Esophagus squamous epithelium (tissue), 5 donors: ENCODE measurements around the gene CEMIP. TPM values are rescaled to one million over a fixed set of nuclear protein-coding genes. Genes with fewer than 3 reads are reported as not detected.

ENCODE experiments used
- DNase-seq: peaks from one replicate; lab custom pipeline; 2025; lab: John Stamatoyannopoulos, UW
- H3K27ac ChIP-seq, 4 donors: fragments of 200-600 bp; sonication (generic); one replicate each; pipeline ENCODE4 v1.5.1; 2016 to 2019; ENCODE audit warnings: mild to moderate bottlenecking in 1 of 4
- H3K27me3 ChIP-seq, 4 donors: fragments of 200-600 bp; sonication (generic); 1 replicate in 3 of 4; 2 replicates in 1 of 4; pipeline versions ENCODE4 v1.5.1 to v1.6.0; 2017 to 2021; ENCODE audit warnings: antibody characterized with exemption in 1 of 4
- H3K36me3 ChIP-seq, 3 donors: fragments of 200-600 bp; sonication (generic); one replicate each; pipeline ENCODE4 v1.5.1; 2016 to 2019
- H3K4me1 ChIP-seq, 3 donors: fragments of 200-600 bp; sonication (generic); one replicate each; pipeline ENCODE4 v1.5.1; 2017 to 2019
- H3K4me3 ChIP-seq, 4 donors: fragments of 200-600 bp; sonication (generic); 1 replicate in 3 of 4; 2 replicates in 1 of 4; pipeline ENCODE4 v1.5.1; 2016 to 2019; ENCODE audit warnings: mild to moderate bottlenecking in 2 of 4, moderate library complexity in 1 of 4
- H3K9me3 ChIP-seq, 3 donors: fragments of 200-600 bp; sonication (generic); one replicate each; pipeline ENCODE4 v1.5.1; 2016 to 2019
- CTCF ChIP-seq, 6 experiments: fragments of 450-650 bp in 4 of 6; fragments of 200-600 bp in 2 of 6; sonication (generic) in 2 of 6; IDR thresholded peaks; one replicate each; pipeline ENCODE4 v1.5.1; 2016 to 2019; ENCODE audit warnings: antibody characterized with exemption in 6 of 6, mild to moderate bottlenecking in 4 of 6, moderate library complexity in 4 of 6
- POLR2A ChIP-seq, 4 donors: fragments of 450-650 bp; IDR thresholded peaks; one replicate each; pipeline ENCODE4 v1.6.1; 2017; ENCODE audit warnings: antibody characterized with exemption in 4 of 4, mild to moderate bottlenecking in 4 of 4, moderate library complexity in 3 of 4
- WGBS, 2 donors: methylation state at CpG; one replicate each; pipeline ENCODE4 v1.1.5; 2018; 5-methylcytosine and 5-hydroxymethylcytosine counted together
- intact Hi-C: fragments of 100-400 bp; cut with DNase I; formaldehyde crosslinking; loops from one replicate; pipeline ENCODE4 v1.15.0; 2022
- total RNA-seq, 4 donors: library from RNA; depleted of rRNA; stranded (reverse); fragments of >200 nt; gene quantifications; one replicate each; pipeline ENCODE4 v1.1.0, GENCODE V29; 2016
- donor health status: DM: yes; HTN: yes; CAD: no.

CEMIP gene
- total RNA-seq, 4 donors from 2014 or later, result 2.8 to 13.5 (median 7.6) TPM

- no peaks in the 10 kb centered on the region for H3K9me3 ChIP-seq
- peak overlapping the region in 1 of 4 donors; percentile 33 for H3K27ac ChIP-seq
- DNase-seq, result no peak
- no peaks in the 10 kb centered on the region for H3K27me3 ChIP-seq
- 90 to 95% methylated on average over 5 of the region's 5 CpGs for WGBS, 2 donors
- H3K4me1 ChIP-seq, result peaks cover 0 to 8% (median 0%) of the 10 kb centered on the region in 3 donors
- H3K4me3 ChIP-seq, result no peak overlapping the region
- peaks cover 0 to 16% (median 0%) of the 10 kb centered on the region in 3 donors for H3K36me3 ChIP-seq
- no peak for TF ChIP-seq CTCF (IDR thresholded peaks at IDR 0.05)
- TF ChIP-seq POLR2A (IDR thresholded peaks at IDR 0.05), result no peak
- intact Hi-C loops, result no loop called here
These were observed 11.1 kb downstream of the CEMIP start for GRCh38 chr15:80790236-80790635.

GRCh38 chr15:80791004-80791403, 11.8 kb downstream of the CEMIP start:
- Histone ChIP-seq H3K36me3 (peaks cover 0 to 14% (median 0%) of the 10 kb centered on the region in 3 donors), H3K4me3 (no peak overlapping the region), H3K4me1 (peaks cover 0 to 8% (median 0%) of the 10 kb centered on the region in 3 donors), H3K27me3 (no peaks in the 10 kb centered on the region), H3K27ac (peak overlapping the region in 1 of 4 donors; percentile 33), H3K9me3 (no peaks in the 10 kb centered on the region)
- TF ChIP-seq POLR2A (IDR thresholded peaks at IDR 0.05) (no peak), CTCF (IDR thresholded peaks at IDR 0.05) (no peak)
- intact Hi-C loops, result no loop called here
- no peak for DNase-seq
- WGBS, 2 donors, result 57 to 90% methylated on average over 1 of the region's 1 CpG

GRCh38 chr15:80796407-80796806, 17.2 kb downstream of the CEMIP start:
- no peak for TF ChIP-seq POLR2A (IDR thresholded peaks at IDR 0.05)
- no peak for TF ChIP-seq CTCF (IDR thresholded peaks at IDR 0.05)
- Histone ChIP-seq H3K27me3 (no peaks in the 10 kb centered on the region), H3K36me3 (peaks cover 0 to 18% (median 0%) of the 10 kb centered on the region in 3 donors), H3K9me3 (no peaks in the 10 kb centered on the region), H3K27ac (no peak overlapping the region), H3K4me3 (no peak overlapping the region), H3K4me1 (no peaks in the 10 kb centered on the region)
- intact Hi-C loops, result no loop called here
- WGBS, 2 donors, result 72 to 86% methylated on average over 5 of the region's 5 CpGs
- no peak for DNase-seq

GRCh38 chr15:80798911-80799310, 19.7 kb downstream of the CEMIP start:
- Histone ChIP-seq H3K9me3 (no peaks in the 10 kb centered on the region), H3K4me3 (no peak overlapping the region), H3K27me3 (no peaks in the 10 kb centered on the region), H3K36me3 (peaks cover 0 to 8% (median 0%) of the 10 kb centered on the region in 3 donors), H3K27ac (no peak overlapping the region), H3K4me1 (no peaks in the 10 kb centered on the region)
- WGBS, 2 donors, result 82 to 93% methylated on average over 1 to 3 of the region's 3 CpGs
- TF ChIP-seq POLR2A (IDR thresholded peaks at IDR 0.05) (no peak), CTCF (IDR thresholded peaks at IDR 0.05) (no peak)
- no peak for DNase-seq
- intact Hi-C loops, result no loop called here

- Histone ChIP-seq H3K36me3 (peaks cover 0 to 8% (median 0%) of the 10 kb centered on the region in 3 donors), H3K4me1 (peaks cover 4 to 11% (median 4%) of the 10 kb centered on the region in 3 donors), H3K27ac (no peak overlapping the region), H3K9me3 (no peaks in the 10 kb centered on the region), H3K27me3 (no peaks in the 10 kb centered on the region), H3K4me3 (no peak overlapping the region)
- 62 to 68% methylated on average over 5 of the region's 5 CpGs for WGBS, 2 donors
- intact Hi-C loops, result no loop called here
- no peak for DNase-seq
- no peak for TF ChIP-seq POLR2A (IDR thresholded peaks at IDR 0.05)
- no peak for TF ChIP-seq CTCF (IDR thresholded peaks at IDR 0.05)
These were observed 20.9 kb downstream of the CEMIP start for GRCh38 chr15:80800067-80800466.
